K562 (cell line): ENCODE data around the gene TLL1. TPM values are rescaled to one million over a fixed set of nuclear protein-coding genes. Genes with fewer than 3 reads are reported as not detected.

Experiments used
- ATAC-seq: fragments of 200-7000 bp; cut with Tn5 transposase; 3 replicates; pipeline ENCODE4 v1.9.1; 2020; ENCODE audit warnings: moderate library complexity
- BruUV-seq: library from RNA; stranded (reverse); fragments of 400-500 nt; replicated peaks from 2 replicates; lab custom pipeline; 2021; lab: Mats Ljungman, UMichigan
- CTCF ChIA-PET: fragments of 300-600 bp; formaldehyde crosslinking; extraction: SDS; loops from one replicate; lab custom pipeline; 2021; ENCODE audit warnings: low intra/inter-chr PET ratio; lab: Yijun Ruan, JAX
- POLR2A ChIA-PET: fragments of 300-600, 350-650 bp; sonication (Branson Sonifier 250); formaldehyde crosslinking; extraction: SDS; loops from one replicate; lab custom pipeline; 2021; ENCODE audit warnings: antibody characterized with exemption, inconsistent platforms; lab: Yijun Ruan, JAX
- DNase-seq, 4 experiments: peaks; one replicate each; pipeline versions ENCODE4 v3.0.0 to v3.0.0-alpha.2; 2011 to 2018; ENCODE audit warnings: low spot score in 3 of 4, mixed read lengths in 3 of 4; ENCODE audit errors: extremely low read depth in 1 of 4
- FAIRE-seq: peaks from 2 replicates; lab custom pipeline; 2011; peaks lifted over from hg19 to GRCh38; lab: Jason Lieb, UNC
- H2AFZ ChIP-seq: 2 replicates; pipeline ENCODE4 v1.6.0; 2011; ENCODE audit warnings: low read depth, low read length, control low read depth, inconsistent platforms
- H3K27ac ChIP-seq: fragments of 200-600 bp; 3 replicates; pipeline ENCODE4 v1.8.0; 2011; ENCODE audit warnings: low read depth, mild to moderate bottlenecking, control low read depth, inconsistent platforms, low read length, moderate library complexity, mixed read lengths; ENCODE audit errors: extremely low read depth
- H3K27me3 ChIP-seq, 2 experiments: fragments of 300-600 bp in 1 of 2; 2 replicates in 1 of 2; 3 replicates in 1 of 2; pipeline versions ENCODE4 v1.6.0 to v1.8.0; 2011; ENCODE audit warnings: inconsistent platforms in 2 of 2, low read length in 2 of 2, mild to moderate bottlenecking in 1 of 2, mixed read lengths in 1 of 2, moderate library complexity in 1 of 2; ENCODE audit not compliant: control insufficient read depth in 2 of 2, insufficient read depth in 2 of 2
- H3K36me3 ChIP-seq: fragments of 300-600 bp; 3 replicates; pipeline ENCODE4 v1.8.0; 2011; ENCODE audit warnings: mild to moderate bottlenecking, low read length, inconsistent platforms; ENCODE audit not compliant: control insufficient read depth, insufficient read depth
- H3K4me1 ChIP-seq, 2 experiments: fragments of 200-600 bp in 1 of 2; replicated peaks in 1 of 2; 2 replicates in 1 of 2; 3 replicates in 1 of 2; pipeline versions ENCODE4 v1.5.1 to v1.8.0; 2011; ENCODE audit warnings: inconsistent platforms in 2 of 2, low read length in 2 of 2, mild to moderate bottlenecking in 1 of 2, mixed read lengths in 1 of 2, moderate library complexity in 1 of 2; ENCODE audit not compliant: control insufficient read depth in 2 of 2, insufficient read depth in 2 of 2
- H3K4me2 ChIP-seq: 2 replicates; pipeline ENCODE4 v1.6.1; 2011; ENCODE audit warnings: low read length, control low read depth, inconsistent platforms, mixed read lengths; ENCODE audit not compliant: insufficient read depth
- H3K4me3 ChIP-seq: fragments of 200-600 bp; sonication (generic), shearing (Covaris generic); 2 replicates; pipeline ENCODE4 v1.5.1; 2016; ENCODE audit warnings: control low read depth, inconsistent platforms
- H3K79me2 ChIP-seq: fragments of 200-600 bp; 3 replicates; pipeline ENCODE4 v1.8.0; 2011; ENCODE audit warnings: low read length, inconsistent platforms; ENCODE audit not compliant: control insufficient read depth, insufficient read depth
- H3K9ac ChIP-seq, 2 experiments: 2 replicates each; pipeline versions ENCODE4 v1.6.0 to v1.6.1; 2011; ENCODE audit warnings: low read depth in 2 of 2, low read length in 2 of 2, control low read depth in 1 of 2, inconsistent platforms in 1 of 2, mild to moderate bottlenecking in 1 of 2, mixed read lengths in 1 of 2; ENCODE audit not compliant: insufficient read depth in 1 of 2
- H3K9me1 ChIP-seq: one replicate; pipeline ENCODE4 v1.6.0; 2011; ENCODE audit warnings: inconsistent platforms, mild to moderate bottlenecking, low read length, moderate library complexity; ENCODE audit not compliant: control insufficient read depth, insufficient read depth
- H3K9me3 ChIP-seq: replicated peaks from 2 replicates; pipeline ENCODE4 v1.5.1; 2011; ENCODE audit warnings: low read depth, low read length, inconsistent platforms; ENCODE audit not compliant: control insufficient read depth, insufficient read depth
- H4K20me1 ChIP-seq: replicated peaks from 2 replicates; pipeline ENCODE4 v1.6.1; 2011; ENCODE audit warnings: low read length, inconsistent platforms, mixed read lengths; ENCODE audit not compliant: control insufficient read depth, insufficient read depth
- ARID1B ChIP-seq: fragments of 450-650 bp; IDR thresholded peaks from 2 replicates; pipeline ENCODE4 v1.6.1; 2016; ENCODE audit warnings: antibody characterized with exemption, mild to moderate bottlenecking, inconsistent platforms
- CEBPB ChIP-seq: fragments of 450-650 bp; IDR thresholded peaks from 2 replicates; pipeline ENCODE4 v1.6.1; 2016; ENCODE audit warnings: missing genetic modification characterization, missing compliant biosample characterization
- ETV5 ChIP-seq: sonication (generic); formaldehyde crosslinking; IDR thresholded peaks from 2 replicates; pipeline ENCODE4 v1.4.0; 2020; ENCODE audit warnings: low read depth, mild to moderate bottlenecking, missing genetic modification reagents
- FOXA1 ChIP-seq: fragments of 450-650 bp; IDR thresholded peaks from 2 replicates; pipeline ENCODE4 v1.6.1; 2016; ENCODE audit warnings: mild to moderate bottlenecking, borderline replicate concordance
- HNRNPLL ChIP-seq: fragments of 200-400 bp; formaldehyde crosslinking; IDR thresholded peaks from 2 replicates; pipeline ENCODE4 v1.6.1; 2017; ENCODE audit warnings: low read length, low read depth, mild to moderate bottlenecking; ENCODE audit not compliant: poor library complexity, severe bottlenecking
- KLF1 ChIP-seq: fragments of 450-650 bp; IDR thresholded peaks from 2 replicates; pipeline ENCODE4 v1.6.1; 2016; ENCODE audit warnings: missing genetic modification characterization, missing compliant biosample characterization
- MAFK ChIP-seq: IDR thresholded peaks from 2 replicates; pipeline ENCODE4 v1.6.1; 2011; ENCODE audit warnings: low read length, improper control_type of control experiment
- POLR3G ChIP-seq: IDR thresholded peaks from 2 replicates; pipeline ENCODE4 v1.6.1; 2011; ENCODE audit not compliant: insufficient read length, insufficient replicate concordance; ENCODE audit errors: extremely low read depth
- SFPQ ChIP-seq: fragments of 200-400 bp; formaldehyde crosslinking; IDR thresholded peaks from 2 replicates; pipeline ENCODE4 v1.6.1; 2017; ENCODE audit warnings: mild to moderate bottlenecking, low read depth, low read length, moderate library complexity
- TSC22D4 ChIP-seq: fragments of 450-650 bp; IDR thresholded peaks from 2 replicates; pipeline ENCODE4 v1.6.1; 2016; ENCODE audit warnings: missing genetic modification characterization, missing biosample characterization, control low read depth
- XRCC3 ChIP-seq: fragments of 450-650 bp; IDR thresholded peaks from 2 replicates; pipeline ENCODE4 v1.6.1; 2017; ENCODE audit warnings: mild to moderate bottlenecking, moderate library complexity
- ZNF24 ChIP-seq: fragments of 450-650 bp; IDR thresholded peaks from 2 replicates; pipeline ENCODE4 v1.6.1; 2016
- ZNF263 ChIP-seq: sonication (generic); formaldehyde crosslinking; IDR thresholded peaks from 2 replicates; pipeline ENCODE4 v1.8.0; 2022; ENCODE audit warnings: mild to moderate bottlenecking, missing genetic modification reagents, borderline replicate concordance
- ZNF311 ChIP-seq: fragments of 250-450 bp; sonication (Bioruptor Pico); IDR thresholded peaks from 2 replicates; pipeline ENCODE4 v1.4.0; 2020; ENCODE audit warnings: mild to moderate bottlenecking, moderate library complexity
- ZNF764 ChIP-seq: fragments of 250-450 bp; sonication (Bioruptor Pico); IDR thresholded peaks from 2 replicates; pipeline ENCODE4 v1.4.0; 2020; ENCODE audit warnings: low read depth, mild to moderate bottlenecking, moderate library complexity
- ZNF77 ChIP-seq: fragments of 250-450 bp; sonication (Bioruptor Pico); IDR thresholded peaks from 2 replicates; pipeline ENCODE4 v1.5.0; 2020
- ZZZ3 ChIP-seq: fragments of 450-650 bp; IDR thresholded peaks from 2 replicates; pipeline ENCODE4 v1.6.1; 2016; ENCODE audit warnings: antibody characterized with exemption, mild to moderate bottlenecking, moderate library complexity
- WGBS: fragments of 100-300 bp; shearing (Covaris generic); methylation state at CpG from one replicate; pipeline ENCODE4 v1.1.6; 2016; ENCODE audit warnings: low coverage, mixed read lengths; ENCODE audit not compliant: insufficient coverage; ENCODE audit errors: missing lambda C conversion rate; 5-methylcytosine and 5-hydroxymethylcytosine counted together
- in situ Hi-C: fragments of 300-500 bp; cut with MboI; formaldehyde crosslinking; loops from 4 replicates; pipeline ENCODE4 v1.15.0; 2018; ENCODE audit warnings: inconsistent platforms, mixed read lengths
- intact Hi-C: fragments of 100-400 bp; cut with micrococcal nuclease; formaldehyde crosslinking; loops from 2 replicates; pipeline ENCODE4 v1.14.2; 2022
- polyA plus RNA-seq, 8 experiments: library from polyadenylated mRNA; depleted of rRNA in 4 of 8; stranded (reverse) in 5 of 8; unstranded in 3 of 8; fragments of >200 nt; fragmentation: Nextera tagmentation in 2 of 8; fragmentation: Illumina TruSeq in 1 of 8; extraction: Ambion mirVana in 2 of 8; extraction: Trizol in 1 of 8; gene quantifications; 2 replicates each; pipeline versions ENCODE4 v1.2.1 to v1.2.3, GENCODE V29; 2011 to 2014; ENCODE audit warnings: inconsistent platforms in 1 of 8, missing spikeins in 1 of 8
- total RNA-seq, 7 experiments: library from RNA; depleted of rRNA in 6 of 7; stranded (reverse); fragments of >200 nt in 6 of 7; fragmentation: Illumina TruSeq in 2 of 7; extraction: Trizol in 2 of 7; gene quantifications; 2 replicates each; pipeline versions ENCODE4 v1.2.1 to v1.2.3, GENCODE V29; 2011 to 2021; ENCODE audit warnings: low replicate concordance in 1 of 7
- TF ChIP-seq, protein P1 (sequence below): sonication (generic); formaldehyde crosslinking; IDR thresholded peaks from 2 replicates; pipeline ENCODE4 v1.8.0; 2022; ENCODE audit warnings: mild to moderate bottlenecking, low read depth, missing genetic modification reagents
- TF ChIP-seq, protein P2 (sequence below): fragments of 250-450 bp; sonication (Bioruptor Pico); IDR thresholded peaks from 2 replicates; pipeline ENCODE4 v1.4.0; 2020
- TF ChIP-seq, protein P3 (sequence below): sonication (generic); formaldehyde crosslinking; IDR thresholded peaks from 2 replicates; pipeline ENCODE4 v1.8.0; 2022; ENCODE audit warnings: missing genetic modification reagents, mild to moderate bottlenecking, moderate library complexity, borderline replicate concordance

TLL1 gene
- total and polyA plus RNA-seq, 9 of the 15 experiments (the other 6 are each of a cell fraction or from before 2014, with no cell fraction given): not detected

GRCh38 chr4:166039822-166040221 is 166.8 kb downstream of the TLL1 start:
- BruUV-seq: no TSS peak
- Histone ChIP-seq H3K79me2 (no peaks in the 10 kb centered on the region), H3K27me3 (no peaks in the 10 kb centered on the region), H3K9me1 (no peaks in the 10 kb centered on the region), H3K27ac (no peak overlapping the region), H3K36me3 (no peaks in the 10 kb centered on the region), H3K4me3 (no peak overlapping the region), H2AFZ (no peak overlapping the region), H3K4me1 (no peaks in the 10 kb centered on the region), H4K20me1 (no peaks in the 10 kb centered on the region), H3K4me2 (no peak overlapping the region)
- FAIRE-seq: no peak
- WGBS: 7% methylated on average over 1 of the region's 1 CpG
- no peak for DNase-seq
- intact Hi-C loops: no loop called here
- no peak for ATAC-seq
- TF ChIP-seq, protein P1, sequence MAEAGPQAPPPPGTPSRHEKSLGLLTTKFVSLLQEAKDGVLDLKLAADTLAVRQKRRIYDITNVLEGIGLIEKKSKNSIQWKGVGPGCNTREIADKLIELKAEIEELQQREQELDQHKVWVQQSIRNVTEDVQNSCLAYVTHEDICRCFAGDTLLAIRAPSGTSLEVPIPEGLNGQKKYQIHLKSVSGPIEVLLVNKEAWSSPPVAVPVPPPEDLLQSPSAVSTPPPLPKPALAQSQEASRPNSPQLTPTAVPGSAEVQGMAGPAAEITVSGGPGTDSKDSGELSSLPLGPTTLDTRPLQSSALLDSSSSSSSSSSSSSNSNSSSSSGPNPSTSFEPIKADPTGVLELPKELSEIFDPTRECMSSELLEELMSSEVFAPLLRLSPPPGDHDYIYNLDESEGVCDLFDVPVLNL (CRISPR knock-in tag): no peak
- no peak for TF ChIP-seq FOXA1
- TF ChIP-seq ZNF764: no peak
- TF ChIP-seq, protein P2, sequence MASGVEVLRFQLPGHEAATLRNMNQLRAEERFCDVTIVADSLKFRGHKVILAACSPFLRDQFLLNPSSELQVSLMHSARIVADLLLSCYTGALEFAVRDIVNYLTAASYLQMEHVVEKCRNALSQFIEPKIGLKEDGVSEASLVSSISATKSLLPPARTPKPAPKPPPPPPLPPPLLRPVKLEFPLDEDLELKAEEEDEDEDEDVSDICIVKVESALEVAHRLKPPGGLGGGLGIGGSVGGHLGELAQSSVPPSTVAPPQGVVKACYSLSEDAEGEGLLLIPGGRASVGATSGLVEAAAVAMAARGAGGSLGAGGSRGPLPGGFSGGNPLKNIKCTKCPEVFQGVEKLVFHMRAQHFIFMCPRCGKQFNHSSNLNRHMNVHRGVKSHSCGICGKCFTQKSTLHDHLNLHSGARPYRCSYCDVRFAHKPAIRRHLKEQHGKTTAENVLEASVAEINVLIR (CRISPR knock-in tag): no peak
- no peak for TF ChIP-seq ZNF311
- TF ChIP-seq ZNF77 (CRISPR knock-in tag): no peak
- no peak for TF ChIP-seq ZNF263
- TF ChIP-seq XRCC3: no peak
- TF ChIP-seq SFPQ: no peak
- TF ChIP-seq ZZZ3: no peak
- TF ChIP-seq ETV5 (CRISPR knock-in tag): no peak
- no peak for TF ChIP-seq TSC22D4
- TF ChIP-seq MAFK: no peak
- no peak for TF ChIP-seq HNRNPLL
- no peak for TF ChIP-seq KLF1 (tag)
- TF ChIP-seq CEBPB (tag): no peak
- TF ChIP-seq ARID1B: no peak
- no peak for TF ChIP-seq ZNF24
- TF ChIP-seq POLR3G: no peak
- TF ChIP-seq, protein P3, sequence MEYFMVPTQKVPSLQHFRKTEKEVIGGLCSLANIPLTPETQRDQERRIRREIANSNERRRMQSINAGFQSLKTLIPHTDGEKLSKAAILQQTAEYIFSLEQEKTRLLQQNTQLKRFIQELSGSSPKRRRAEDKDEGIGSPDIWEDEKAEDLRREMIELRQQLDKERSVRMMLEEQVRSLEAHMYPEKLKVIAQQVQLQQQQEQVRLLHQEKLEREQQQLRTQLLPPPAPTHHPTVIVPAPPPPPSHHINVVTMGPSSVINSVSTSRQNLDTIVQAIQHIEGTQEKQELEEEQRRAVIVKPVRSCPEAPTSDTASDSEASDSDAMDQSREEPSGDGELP (CRISPR knock-in tag): no peak
- TF ChIP-seq, all 486 proteins: peak for 0
- Histone ChIP-seq H3K9ac (no peak overlapping the region), H3K9me3 (no peaks in the 10 kb centered on the region)
- POLR2A ChIA-PET: no interaction called here
- CTCF ChIA-PET: no interaction called here
- in situ Hi-C loops: no loop called here
